BLaER1 (cell line): ENCODE measurements around the gene ACTR8.

Experiments used
- H3K27ac ChIP-seq: shearing (Covaris generic); formaldehyde crosslinking; 2 replicates; pipeline ENCODE4 v1.8.1; 2022
- H3K27me3 ChIP-seq: shearing (Covaris generic); formaldehyde crosslinking; 2 replicates; pipeline ENCODE4 v1.8.1; 2022
- H3K36me3 ChIP-seq: shearing (Covaris generic); formaldehyde crosslinking; 2 replicates; pipeline ENCODE4 v1.8.1; 2022
- H3K4me1 ChIP-seq: shearing (Covaris generic); formaldehyde crosslinking; 2 replicates; pipeline ENCODE4 v1.8.1; 2022
- H3K4me2 ChIP-seq: shearing (Covaris generic); formaldehyde crosslinking; 2 replicates; pipeline ENCODE4 v1.8.1; 2022
- H3K4me3 ChIP-seq: shearing (Covaris generic); formaldehyde crosslinking; 2 replicates; pipeline ENCODE4 v1.8.1; 2022
- H3K9ac ChIP-seq: shearing (Covaris generic); formaldehyde crosslinking; 2 replicates; pipeline ENCODE4 v1.8.1; 2022
- H3K9me3 ChIP-seq: shearing (Covaris generic); formaldehyde crosslinking; 2 replicates; pipeline ENCODE4 v1.8.1; 2022
- H4K20me1 ChIP-seq: shearing (Covaris generic); formaldehyde crosslinking; 2 replicates; pipeline ENCODE4 v1.8.1; 2022
- Cebpa-rat ChIP-seq: shearing (Covaris generic); IDR thresholded peaks from 2 replicates; pipeline ENCODE4 v1.8.1; 2022

The ACTR8 gene

DNA sequence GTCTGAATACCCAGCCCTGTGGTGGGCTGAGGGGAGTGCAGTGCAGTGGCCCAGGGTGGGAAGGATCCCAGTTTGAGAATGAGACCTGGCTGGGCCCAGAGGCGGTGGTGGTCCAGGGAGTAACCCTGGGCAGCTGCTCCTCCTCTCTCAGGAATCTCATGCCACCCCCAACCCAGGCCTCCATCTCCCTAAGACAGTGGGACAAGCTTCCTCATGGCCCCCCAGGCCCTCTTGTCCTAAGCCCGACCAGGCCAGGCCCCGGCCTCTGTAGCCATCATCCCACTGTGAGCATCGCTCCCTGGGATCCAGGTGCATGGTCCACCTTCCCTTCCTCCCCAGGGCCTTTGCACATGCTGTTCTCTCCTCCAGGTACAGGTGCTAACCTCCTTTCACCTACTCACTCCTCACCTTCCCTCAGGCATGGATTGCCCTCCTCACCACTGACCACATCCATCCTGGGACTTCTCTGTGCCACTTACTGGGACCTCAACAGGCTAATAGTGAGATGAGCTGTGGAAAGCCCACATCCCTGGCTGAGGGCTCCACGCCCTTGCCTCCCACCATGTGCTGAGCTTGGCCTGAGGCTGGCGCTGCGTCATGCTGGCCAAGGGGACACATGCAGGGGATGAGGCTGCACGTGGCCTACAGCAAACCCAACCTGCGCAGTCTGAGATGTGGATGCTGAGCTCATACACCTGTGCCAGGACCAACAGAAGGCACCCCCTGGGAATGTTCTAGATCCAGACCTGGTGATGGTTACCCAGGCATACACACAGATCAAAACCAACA is 45.7 kb downstream of the ACTR8 start:
- H3K27me3 ChIP-seq, result no peaks in the 10 kb centered on the region
- H3K4me2 ChIP-seq, result no peak overlapping the region
- no peaks in the 10 kb centered on the region for H3K4me1 ChIP-seq
- H3K36me3 ChIP-seq, result no peaks in the 10 kb centered on the region
- no peak overlapping the region for H3K9ac ChIP-seq
- H3K4me3 ChIP-seq, result no peak overlapping the region
- TF ChIP-seq Cebpa-rat, result no peak
- no peaks in the 10 kb centered on the region for H3K9me3 ChIP-seq
- H3K27ac ChIP-seq, result no peak overlapping the region
- H4K20me1 ChIP-seq, result no peaks in the 10 kb centered on the region

DNA sequence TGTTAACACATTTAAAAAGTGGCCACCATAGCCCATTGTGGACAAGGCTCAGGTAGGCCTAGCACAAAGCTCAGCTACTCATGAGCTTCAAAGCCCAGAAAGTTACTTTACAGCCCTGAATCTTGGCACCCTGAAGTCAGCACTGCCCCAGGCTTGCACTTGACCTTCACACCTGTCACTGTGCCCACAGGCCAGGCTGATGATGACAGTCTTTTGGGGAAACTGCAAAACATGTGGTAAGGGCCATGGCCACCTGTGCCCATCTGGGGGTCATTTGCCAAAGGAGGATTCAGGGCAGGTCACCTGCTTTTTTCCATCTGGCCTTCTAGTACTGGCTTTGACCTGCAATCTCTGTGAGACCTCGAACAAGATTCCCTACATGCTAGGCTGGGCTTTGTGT is 46.7 kb downstream of the ACTR8 start:
- H3K27ac ChIP-seq, result no peak overlapping the region
- no peaks in the 10 kb centered on the region for H4K20me1 ChIP-seq
- no peaks in the 10 kb centered on the region for H3K36me3 ChIP-seq
- no peak for TF ChIP-seq Cebpa-rat
- H3K27me3 ChIP-seq, result no peaks in the 10 kb centered on the region
- no peaks in the 10 kb centered on the region for H3K9me3 ChIP-seq
- H3K4me2 ChIP-seq, result no peak overlapping the region
- H3K9ac ChIP-seq, result no peak overlapping the region
- no peaks in the 10 kb centered on the region for H3K4me1 ChIP-seq
- H3K4me3 ChIP-seq, result no peak overlapping the region

DNA sequence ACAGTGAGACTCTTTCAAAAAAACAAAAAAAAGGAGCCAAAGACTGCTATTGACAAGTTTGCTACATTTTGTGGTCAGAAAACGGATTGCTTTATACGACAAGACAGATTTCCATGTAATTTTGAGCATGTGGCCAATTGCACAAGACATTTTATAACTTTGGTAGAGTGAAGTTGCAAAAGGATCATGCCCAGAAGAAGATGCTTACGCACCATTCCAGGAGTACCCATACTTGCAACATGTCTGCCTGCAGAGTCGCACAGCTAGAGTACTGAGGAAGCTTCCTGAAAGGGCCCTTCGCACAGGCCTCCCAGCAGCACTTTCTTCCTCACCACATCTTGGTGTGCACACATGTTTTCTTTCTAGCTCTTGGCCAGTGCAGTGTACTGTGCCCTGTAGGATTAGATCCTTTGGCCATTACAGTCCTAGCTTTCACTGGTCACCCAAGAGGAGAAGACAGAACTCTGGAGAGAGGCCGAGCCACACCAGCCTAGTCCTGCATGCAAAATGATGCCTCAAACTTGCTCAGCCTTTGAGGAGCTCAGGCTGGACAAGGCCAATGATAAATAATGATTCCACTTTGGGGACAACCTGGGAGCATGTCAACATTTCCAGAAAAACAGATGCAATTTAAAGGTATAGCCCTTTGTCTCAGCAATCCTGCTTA is 47.4 kb downstream of the ACTR8 start:
- Histone ChIP-seq H3K36me3 (no peaks in the 10 kb centered on the region), H3K4me2 (no peak overlapping the region), H3K27me3 (no peaks in the 10 kb centered on the region), H3K4me3 (no peak overlapping the region), H3K9ac (no peak overlapping the region), H3K9me3 (no peaks in the 10 kb centered on the region), H4K20me1 (no peaks in the 10 kb centered on the region), H3K27ac (no peak overlapping the region), H3K4me1 (no peaks in the 10 kb centered on the region)
- TF ChIP-seq Cebpa-rat, result no peak

DNA sequence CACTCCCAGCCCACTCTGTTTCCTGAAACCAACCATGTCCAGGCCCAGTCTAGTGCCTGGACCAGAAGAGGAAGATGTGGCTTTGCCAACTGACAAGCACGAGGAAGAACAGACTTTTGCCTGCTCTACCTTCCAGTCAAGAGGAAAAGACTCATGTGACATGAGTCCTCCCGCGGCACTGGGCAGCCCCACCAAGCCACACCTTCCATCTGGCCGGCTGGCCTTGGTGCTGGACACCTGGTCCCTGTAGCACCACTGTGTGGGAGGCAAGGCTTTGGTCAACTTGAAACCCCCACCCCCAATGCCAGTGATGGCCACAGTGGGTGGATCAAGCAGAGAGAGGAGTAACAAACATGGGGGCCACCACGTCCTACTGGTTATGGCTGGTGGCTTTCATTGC is 48.3 kb downstream of the ACTR8 start:
- H3K27me3 ChIP-seq, result no peaks in the 10 kb centered on the region
- H3K4me2 ChIP-seq, result no peak overlapping the region
- no peak overlapping the region for H3K4me3 ChIP-seq
- H3K36me3 ChIP-seq, result no peaks in the 10 kb centered on the region
- H3K4me1 ChIP-seq, result no peaks in the 10 kb centered on the region
- TF ChIP-seq Cebpa-rat, result no peak
- no peak overlapping the region for H3K27ac ChIP-seq
- no peaks in the 10 kb centered on the region for H4K20me1 ChIP-seq
- H3K9me3 ChIP-seq, result no peaks in the 10 kb centered on the region
- no peak overlapping the region for H3K9ac ChIP-seq

DNA sequence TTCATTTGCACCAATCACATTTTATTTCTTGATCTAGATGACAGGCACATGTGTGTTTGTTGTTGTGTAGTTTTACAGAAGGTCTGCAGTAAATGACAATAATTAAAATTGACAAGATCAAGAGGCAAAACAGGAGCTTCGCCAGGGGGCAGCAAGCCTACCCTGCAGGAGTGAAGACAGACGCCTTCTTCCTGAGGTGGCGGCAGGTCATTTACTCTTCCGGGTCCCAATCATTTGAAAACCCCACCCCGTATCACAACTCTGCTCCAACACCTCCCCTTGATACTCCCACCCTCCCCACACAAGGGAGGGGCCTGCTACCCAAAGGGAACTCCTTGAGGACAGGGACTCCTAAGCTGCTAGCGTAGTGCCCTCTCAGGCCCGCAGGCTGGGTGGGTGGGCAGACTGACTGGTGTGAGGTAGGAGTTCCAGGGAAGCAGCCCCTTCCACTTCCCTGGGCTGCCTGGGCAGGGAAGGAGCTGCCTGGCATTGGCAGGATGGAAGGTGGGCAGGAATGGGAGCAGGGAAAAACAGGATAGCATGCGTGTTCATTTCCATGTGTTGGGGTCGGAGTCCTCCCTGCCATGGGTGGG is 48.8 kb downstream of the ACTR8 start:
- no peaks in the 10 kb centered on the region for H4K20me1 ChIP-seq
- TF ChIP-seq Cebpa-rat, result no peak
- no peak overlapping the region for H3K4me3 ChIP-seq
- no peaks in the 10 kb centered on the region for H3K9me3 ChIP-seq
- H3K36me3 ChIP-seq, result no peaks in the 10 kb centered on the region
- H3K9ac ChIP-seq, result no peak overlapping the region
- no peaks in the 10 kb centered on the region for H3K27me3 ChIP-seq
- no peak overlapping the region for H3K27ac ChIP-seq
- H3K4me2 ChIP-seq, result no peak overlapping the region
- H3K4me1 ChIP-seq, result no peaks in the 10 kb centered on the region

DNA sequence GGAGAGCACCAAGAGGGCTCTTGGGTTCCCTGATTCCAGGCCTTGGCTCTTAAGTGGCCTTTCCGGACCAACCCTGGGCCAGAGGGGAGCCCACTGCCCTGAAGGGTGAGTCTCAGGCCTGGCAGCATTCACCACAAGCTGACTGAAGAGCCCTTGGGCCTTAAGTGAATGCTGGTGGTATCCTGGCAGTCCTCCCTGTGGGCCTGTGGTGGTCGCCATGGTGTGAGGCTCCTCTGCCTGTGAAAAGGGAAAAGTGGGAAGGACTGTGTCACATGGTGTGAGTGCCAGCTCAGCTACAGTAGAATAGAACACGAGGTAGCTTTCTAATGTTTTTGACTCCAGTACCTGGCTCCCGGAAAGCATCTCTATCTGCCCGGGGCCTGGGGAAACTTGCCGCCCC is 51.0 kb downstream of the ACTR8 start:
- Histone ChIP-seq H3K4me2 (no peak overlapping the region), H3K4me3 (no peak overlapping the region), H3K4me1 (no peaks in the 10 kb centered on the region), H4K20me1 (no peaks in the 10 kb centered on the region), H3K27ac (no peak overlapping the region), H3K27me3 (no peaks in the 10 kb centered on the region), H3K9ac (no peak overlapping the region), H3K36me3 (no peaks in the 10 kb centered on the region), H3K9me3 (no peaks in the 10 kb centered on the region)
- no peak for TF ChIP-seq Cebpa-rat

DNA sequence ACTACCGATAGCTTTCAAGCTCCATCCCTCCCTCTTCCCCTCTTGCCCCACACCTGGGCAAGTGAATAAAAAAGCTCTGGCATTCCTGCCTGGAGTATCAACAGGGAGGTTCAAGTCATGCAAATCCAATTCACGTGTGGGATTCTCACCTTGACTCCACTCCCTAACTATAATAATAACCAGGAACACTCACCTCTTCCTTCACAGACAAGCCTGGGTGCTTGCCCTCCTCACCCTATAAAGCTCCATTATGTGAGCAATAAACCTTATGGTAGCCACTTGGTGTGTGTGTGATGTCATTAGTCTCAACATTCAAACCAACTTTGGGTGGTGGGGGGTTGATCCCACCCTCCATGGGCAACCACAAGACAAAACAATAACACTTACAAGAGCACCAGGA is 52.3 kb downstream of the ACTR8 start:
- Histone ChIP-seq H3K27ac (no peak overlapping the region), H4K20me1 (no peaks in the 10 kb centered on the region)

DNA sequence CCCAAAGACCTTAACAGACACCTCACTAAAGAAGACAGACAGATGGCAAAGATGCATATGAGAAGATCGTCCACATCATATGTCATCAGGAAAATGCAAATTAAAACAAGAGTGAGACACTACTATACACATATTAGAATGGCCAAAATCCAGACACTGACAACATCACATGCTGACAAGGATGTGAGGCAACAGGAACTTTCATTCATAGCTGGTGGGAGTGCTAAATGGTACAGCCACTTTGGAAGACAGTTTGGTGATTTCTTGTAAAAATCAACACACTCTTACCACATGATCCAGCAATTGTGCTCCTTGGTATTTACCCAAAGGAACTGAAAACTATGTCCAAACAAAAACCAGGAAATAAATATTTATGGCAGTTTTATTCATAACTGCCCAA is 53.4 kb downstream of the ACTR8 start:
- Histone ChIP-seq H3K4me1 (no peaks in the 10 kb centered on the region), H3K36me3 (no peaks in the 10 kb centered on the region), H3K27me3 (no peaks in the 10 kb centered on the region), H3K4me3 (no peak overlapping the region), H4K20me1 (no peaks in the 10 kb centered on the region), H3K9me3 (no peaks in the 10 kb centered on the region), H3K27ac (no peak overlapping the region), H3K9ac (no peak overlapping the region), H3K4me2 (no peak overlapping the region)
- TF ChIP-seq Cebpa-rat, result no peak

More for the DNA sequence above, 52.3 kb downstream of the ACTR8 start:
- TF ChIP-seq Cebpa-rat, result no peak
- Histone ChIP-seq H3K4me1 (no peaks in the 10 kb centered on the region), H3K4me3 (no peak overlapping the region), H3K36me3 (no peaks in the 10 kb centered on the region), H3K27me3 (no peaks in the 10 kb centered on the region), H3K9ac (no peak overlapping the region), H3K4me2 (no peak overlapping the region), H3K9me3 (no peaks in the 10 kb centered on the region)

DNA sequence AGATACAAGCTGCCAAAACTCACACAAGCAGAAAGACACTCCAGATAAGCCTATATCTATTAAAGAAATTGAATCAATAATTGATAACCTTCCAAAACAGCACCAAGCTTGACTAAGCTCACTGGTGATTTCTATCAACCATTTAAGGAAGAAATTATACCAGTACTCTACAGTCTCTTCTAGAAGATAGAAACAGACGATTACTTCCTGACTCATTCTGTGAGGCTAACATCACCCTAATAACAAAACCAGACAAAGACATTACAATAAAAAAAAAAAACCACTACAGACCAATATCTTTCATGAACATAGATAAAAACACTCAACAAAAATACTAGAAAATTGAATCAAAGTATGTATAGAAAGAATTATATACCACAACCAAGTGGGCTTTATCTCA is 55.9 kb downstream of the ACTR8 start:
- no peak overlapping the region for H3K4me3 ChIP-seq
- no peak overlapping the region for H3K9ac ChIP-seq
- H3K4me1 ChIP-seq, result peaks cover 1% of the 10 kb centered on the region; the same call in 1 of the 2 replicates
- no peaks in the 10 kb centered on the region for H3K36me3 ChIP-seq
- TF ChIP-seq Cebpa-rat, result no peak
- no peaks in the 10 kb centered on the region for H4K20me1 ChIP-seq
- H3K9me3 ChIP-seq, result no peaks in the 10 kb centered on the region
- H3K27me3 ChIP-seq, result no peaks in the 10 kb centered on the region
- H3K27ac ChIP-seq, result no peak overlapping the region
- H3K4me2 ChIP-seq, result no peak overlapping the region

DNA sequence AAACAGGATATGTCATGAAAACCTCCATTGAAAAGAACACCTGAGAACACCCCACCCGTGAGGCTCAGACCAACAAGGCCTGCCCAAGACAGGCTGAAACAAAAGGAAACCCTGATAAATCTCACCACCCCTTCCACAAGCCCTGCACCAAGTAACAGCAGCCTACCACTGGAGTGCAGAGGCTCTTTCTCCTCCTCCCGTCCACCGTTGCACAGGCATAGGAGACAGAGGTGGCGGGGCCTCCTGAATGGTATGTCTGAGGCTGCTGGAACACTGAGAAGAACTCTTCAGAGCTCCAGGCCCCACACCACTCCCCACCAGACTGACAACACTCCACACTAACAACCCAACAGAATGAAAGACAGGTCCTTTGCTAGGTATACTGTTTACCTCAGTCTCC is 57.2 kb downstream of the ACTR8 start:
- Histone ChIP-seq H4K20me1 (no peaks in the 10 kb centered on the region), H3K4me1 (peaks cover 6% of the 10 kb centered on the region; the same call in 1 of the 2 replicates), H3K9me3 (no peaks in the 10 kb centered on the region), H3K27ac (no peak overlapping the region), H3K4me3 (no peak overlapping the region), H3K9ac (no peak overlapping the region), H3K4me2 (no peak overlapping the region), H3K27me3 (no peaks in the 10 kb centered on the region), H3K36me3 (no peaks in the 10 kb centered on the region)
- no peak for TF ChIP-seq Cebpa-rat
